ENCODE results near the gene SLC9A9. TPM values are rescaled to one million over a fixed set of nuclear protein-coding genes. Genes with fewer than 3 reads are reported as not detected.

Gene SLC9A9
- total and polyA plus RNA-seq, 9 of the 15 experiments (the other 6 are each of a cell fraction or from before 2014, with no cell fraction given), result 0.03 to 0.13 TPM; not detected in 7

DNA sequence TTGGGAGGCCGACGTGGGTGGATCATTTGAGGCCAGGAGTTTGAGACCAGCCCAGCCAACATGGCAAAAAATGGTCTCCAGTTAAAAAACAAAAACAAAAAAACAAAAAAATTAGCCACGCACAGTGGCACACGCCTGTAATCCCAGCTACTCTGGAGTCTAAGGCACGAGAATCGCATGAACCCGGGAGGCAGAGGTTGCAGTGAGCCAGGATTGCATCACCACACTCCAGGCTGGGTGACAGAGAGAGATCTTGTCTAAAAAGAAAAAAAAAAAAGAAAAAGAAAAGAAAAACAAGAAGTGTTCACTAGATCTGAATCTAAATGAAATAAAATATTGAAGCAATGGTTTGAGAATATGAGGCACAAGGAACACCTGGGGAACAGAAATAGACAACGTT, 36.7 kb downstream of the SLC9A9 start:
- CTCF ChIA-PET (ENCODE audit: low intra/inter-chr PET ratio), result no interaction called here
- in situ Hi-C loops (cut with MboI), result no loop called here
- no peaks in the 10 kb centered on the region; a peak in 1 of 5 replicates for H3K27me3 ChIP-seq (ENCODE audit: control insufficient read depth in 2 of 2, insufficient read depth in 2 of 2, low read length in 2 of 2)
- no peaks in the 10 kb centered on the region for H3K36me3 ChIP-seq (ENCODE audit: control insufficient read depth, insufficient read depth, low read length)
- H3K4me1 ChIP-seq (replicated peaks in 1 of 2; ENCODE audit: control insufficient read depth in 2 of 2, insufficient read depth in 2 of 2, low read length in 2 of 2), result no peaks in the 10 kb centered on the region
- TF ChIP-seq, protein P1, sequence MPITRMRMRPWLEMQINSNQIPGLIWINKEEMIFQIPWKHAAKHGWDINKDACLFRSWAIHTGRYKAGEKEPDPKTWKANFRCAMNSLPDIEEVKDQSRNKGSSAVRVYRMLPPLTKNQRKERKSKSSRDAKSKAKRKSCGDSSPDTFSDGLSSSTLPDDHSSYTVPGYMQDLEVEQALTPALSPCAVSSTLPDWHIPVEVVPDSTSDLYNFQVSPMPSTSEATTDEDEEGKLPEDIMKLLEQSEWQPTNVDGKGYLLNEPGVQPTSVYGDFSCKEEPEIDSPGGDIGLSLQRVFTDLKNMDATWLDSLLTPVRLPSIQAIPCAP (CRISPR knock-in tag; IDR thresholded peaks at IDR 0.05; ENCODE audit: borderline replicate concordance), result no peak
- TF ChIP-seq, protein P2, sequence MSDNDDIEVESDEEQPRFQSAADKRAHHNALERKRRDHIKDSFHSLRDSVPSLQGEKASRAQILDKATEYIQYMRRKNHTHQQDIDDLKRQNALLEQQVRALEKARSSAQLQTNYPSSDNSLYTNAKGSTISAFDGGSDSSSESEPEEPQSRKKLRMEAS (CRISPR knock-in tag; IDR thresholded peaks at IDR 0.05), result no peak
- TF ChIP-seq NR2C2 (CRISPR knock-in tag; IDR thresholded peaks at IDR 0.05) (no peak), NR2C2 (tag; IDR thresholded peaks at IDR 0.05) (peak; percentile 26; the same call in 1 of the 2 replicates), CEBPG (CRISPR knock-in tag; IDR thresholded peaks at IDR 0.05) (no peak), CEBPG (tag; conservative IDR thresholded peaks at IDR 0.05 in 1 of 2, IDR thresholded peaks at IDR 0.05 in 1 of 2) (peak; percentile 34 to 71; a peak in 2 of 4 replicates), CEBPB (tag; IDR thresholded peaks at IDR 0.05) (0 out of 2 replicates have a peak, but pooled peaks have one; percentile 10)
- TF ChIP-seq, protein P3, sequence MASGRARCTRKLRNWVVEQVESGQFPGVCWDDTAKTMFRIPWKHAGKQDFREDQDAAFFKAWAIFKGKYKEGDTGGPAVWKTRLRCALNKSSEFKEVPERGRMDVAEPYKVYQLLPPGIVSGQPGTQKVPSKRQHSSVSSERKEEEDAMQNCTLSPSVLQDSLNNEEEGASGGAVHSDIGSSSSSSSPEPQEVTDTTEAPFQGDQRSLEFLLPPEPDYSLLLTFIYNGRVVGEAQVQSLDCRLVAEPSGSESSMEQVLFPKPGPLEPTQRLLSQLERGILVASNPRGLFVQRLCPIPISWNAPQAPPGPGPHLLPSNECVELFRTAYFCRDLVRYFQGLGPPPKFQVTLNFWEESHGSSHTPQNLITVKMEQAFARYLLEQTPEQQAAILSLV (tag; IDR thresholded peaks at IDR 0.05), result peak; percentile 46; the same call in 1 of the 2 replicates
- TF ChIP-seq, protein P4, sequence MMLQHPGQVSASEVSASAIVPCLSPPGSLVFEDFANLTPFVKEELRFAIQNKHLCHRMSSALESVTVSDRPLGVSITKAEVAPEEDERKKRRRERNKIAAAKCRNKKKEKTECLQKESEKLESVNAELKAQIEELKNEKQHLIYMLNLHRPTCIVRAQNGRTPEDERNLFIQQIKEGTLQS (IDR thresholded peaks at IDR 0.05), result peak; percentile 81
- TF ChIP-seq, protein P4 (CRISPR knock-in tag; conservative IDR thresholded peaks at IDR 0.05), result no peak
- TF ChIP-seq, protein P5, sequence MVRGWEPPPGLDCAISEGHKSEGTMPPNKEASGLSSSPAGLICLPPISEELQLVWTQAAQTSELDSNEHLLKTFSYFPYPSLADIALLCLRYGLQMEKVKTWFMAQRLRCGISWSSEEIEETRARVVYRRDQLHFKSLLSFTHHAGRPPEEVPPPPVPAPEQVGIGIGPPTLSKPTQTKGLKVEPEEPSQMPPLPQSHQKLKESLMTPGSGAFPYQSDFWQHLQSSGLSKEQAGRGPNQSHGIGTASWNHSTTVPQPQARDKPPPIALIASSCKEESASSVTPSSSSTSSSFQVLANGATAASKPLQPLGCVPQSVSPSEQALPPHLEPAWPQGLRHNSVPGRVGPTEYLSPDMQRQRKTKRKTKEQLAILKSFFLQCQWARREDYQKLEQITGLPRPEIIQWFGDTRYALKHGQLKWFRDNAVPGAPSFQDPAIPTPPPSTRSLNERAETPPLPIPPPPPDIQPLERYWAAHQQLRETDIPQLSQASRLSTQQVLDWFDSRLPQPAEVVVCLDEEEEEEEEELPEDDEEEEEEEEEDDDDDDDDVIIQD (CRISPR knock-in tag; IDR thresholded peaks at IDR 0.05), result no peak
- intact Hi-C loops (cut with micrococcal nuclease), result no loop called here
- ATAC-seq, result no peak
- under 1% methylated on average over 8 of the region's 8 CpGs for WGBS (ENCODE audit: insufficient coverage, low coverage, missing lambda C conversion rate)
- no peak overlapping the region for H3K27ac ChIP-seq (ENCODE audit: extremely low read depth, low read depth, low read length)
- no peak overlapping the region for H2AFZ ChIP-seq (ENCODE audit: low read depth, low read length)
- H3K79me2 ChIP-seq (ENCODE audit: control insufficient read depth, insufficient read depth, low read length), result no peaks in the 10 kb centered on the region
- H3K4me2 ChIP-seq (ENCODE audit: insufficient read depth, low read length), result no peak overlapping the region
- no peak for FAIRE-seq
- H3K4me3 ChIP-seq, result no peak overlapping the region
- H3K9me3 ChIP-seq (replicated peaks; ENCODE audit: control insufficient read depth, insufficient read depth, low read depth, low read length), result no peaks in the 10 kb centered on the region
- no peak overlapping the region for H3K9ac ChIP-seq (ENCODE audit: insufficient read depth in 1 of 2, low read depth in 2 of 2, low read length in 2 of 2)
- POLR2A ChIA-PET, result no interaction called here
- BruUV-seq (replicated peaks), result no TSS peak
- H3K9me1 ChIP-seq (ENCODE audit: control insufficient read depth, insufficient read depth, low read length), result no peaks in the 10 kb centered on the region
- DNase-seq (ENCODE audit: extremely low read depth in 1 of 4, low spot score in 3 of 4), result no peak
- H4K20me1 ChIP-seq (replicated peaks; ENCODE audit: control insufficient read depth, insufficient read depth, low read length), result no peaks in the 10 kb centered on the region
